Endodermal cell (in vitro differentiated cells): ENCODE results near the gene CREBL2. TPM values are rescaled to one million over a fixed set of nuclear protein-coding genes. Genes with fewer than 3 reads are reported as not detected.

Experiments used
- DNase-seq: peaks from one replicate; pipeline ENCODE4 v3.0.0-alpha.2; 2017
- H3K27ac ChIP-seq: 2 replicates; pipeline ENCODE4 v1.5.1; 2013; ENCODE audit warnings: mild to moderate bottlenecking, low read depth, low read length, moderate library complexity
- H3K27me3 ChIP-seq: 2 replicates; pipeline ENCODE4 v1.6.1; 2013; ENCODE audit warnings: mild to moderate bottlenecking, low read length, moderate library complexity; ENCODE audit not compliant: insufficient read depth, control insufficient read depth, poor library complexity, severe bottlenecking
- H3K36me3 ChIP-seq: 2 replicates; pipeline ENCODE4 v1.7.0; 2013; ENCODE audit warnings: mild to moderate bottlenecking, low read length, moderate library complexity; ENCODE audit not compliant: control insufficient read depth, insufficient read depth
- H3K4me1 ChIP-seq: one replicate; pipeline ENCODE4 v1.7.0; 2013; ENCODE audit warnings: low read length; ENCODE audit not compliant: control insufficient read depth, insufficient read depth
- H3K4me3 ChIP-seq: 2 replicates; pipeline ENCODE4 v1.5.1; 2013; ENCODE audit warnings: mild to moderate bottlenecking, low read length, moderate library complexity
- H3K9ac ChIP-seq: 2 replicates; pipeline ENCODE4 v1.6.1; 2013; ENCODE audit warnings: mild to moderate bottlenecking, low read length, moderate library complexity; ENCODE audit not compliant: poor library complexity, severe bottlenecking; ENCODE audit errors: extremely low read depth
- H3K9me3 ChIP-seq: 2 replicates; pipeline ENCODE4 v1.6.1; 2013; ENCODE audit warnings: mild to moderate bottlenecking, low read length, moderate library complexity; ENCODE audit not compliant: control insufficient read depth
- H3K27ac Mint-ChIP-seq: 2 replicates; pipeline ENCODE4 v1.8.0; 2020; ENCODE audit warnings: mixed read lengths
- H3K27me3 Mint-ChIP-seq: 2 replicates; pipeline ENCODE4 v1.8.0; 2021; ENCODE audit warnings: mild to moderate bottlenecking, mixed read lengths; ENCODE audit not compliant: insufficient read depth
- H3K36me3 Mint-ChIP-seq: 2 replicates; pipeline ENCODE4 v1.8.0; 2020; ENCODE audit warnings: low read depth, mixed read lengths
- H3K4me1 Mint-ChIP-seq: 2 replicates; pipeline ENCODE4 v1.8.0; 2020; ENCODE audit warnings: mixed read lengths
- H3K4me3 Mint-ChIP-seq: 2 replicates; pipeline ENCODE4 v1.8.0; 2020; ENCODE audit warnings: mild to moderate bottlenecking, moderate library complexity, mixed read lengths
- H3K9me3 Mint-ChIP-seq: 2 replicates; pipeline ENCODE4 v1.8.0; 2020; ENCODE audit warnings: mild to moderate bottlenecking, mixed read lengths
- WGBS, 2 experiments: methylation state at CpG; one replicate each; pipeline versions ENCODE4 v1.1.5 to v1.1.7; 2013; ENCODE audit warnings: missing lambda C conversion rate in 2 of 2, mixed read lengths in 1 of 2; ENCODE audit not compliant: insufficient coverage in 1 of 2, insufficient read length in 1 of 2; 5-methylcytosine and 5-hydroxymethylcytosine counted together
- total RNA-seq, 2 donors: library from RNA; stranded (reverse); fragmentation: NEBNext Ultra II Directional in 1 of 2; extraction: Animal tissue kit (Norgen Biotek cat#: 25700) in 1 of 2; gene quantifications; 2 replicates in 1 of 2; 3 replicates in 1 of 2; pipeline ENCODE4 v1.2.1, GENCODE V29; 2021
- TF ChIP-seq, protein P1 (sequence below): fragments of 200-600 bp; sonication (generic); conservative IDR thresholded peaks from 2 replicates; pipeline ENCODE4 v1.5.0; 2021; ENCODE audit warnings: antibody characterized with exemption, mild to moderate bottlenecking

Gene CREBL2
- total RNA-seq, 2 donors from 2014 or later = 27.2 to 46.9 TPM

DNA sequence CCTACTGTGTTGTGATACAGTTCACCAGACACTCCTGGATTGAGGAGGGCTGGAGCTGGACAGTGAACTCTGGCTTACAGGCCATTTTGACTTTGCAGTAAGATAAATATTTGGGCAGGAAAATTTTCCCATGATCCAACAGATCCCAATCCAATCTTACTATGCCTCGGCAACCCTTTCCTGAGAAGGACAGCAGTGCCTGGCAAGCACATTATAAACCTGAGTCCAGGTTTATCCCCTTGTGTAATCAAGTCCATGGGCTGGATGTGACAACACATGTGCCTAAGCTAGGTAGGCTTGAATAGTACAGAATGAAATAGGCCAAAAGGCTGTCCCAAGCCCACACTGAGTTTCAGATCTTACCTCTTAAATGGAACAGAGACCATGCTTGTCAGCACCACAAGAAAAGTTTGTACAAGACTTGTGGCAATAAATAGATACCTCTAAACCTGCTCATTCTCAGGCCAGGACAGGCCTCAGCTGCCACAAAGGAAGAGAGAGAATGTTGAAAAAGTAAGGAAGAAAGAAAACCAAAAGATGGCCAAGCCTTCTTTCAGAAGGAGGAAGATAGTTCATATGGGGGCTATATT, 34.9 kb downstream of the CREBL2 start:
- H3K9me3 Mint-ChIP-seq = peaks cover 60% of the 10 kb centered on the region
- H3K4me3 ChIP-seq = no peak overlapping the region
- no peak overlapping the region for H3K4me3 Mint-ChIP-seq
- peaks cover 59% of the 10 kb centered on the region for H3K9me3 ChIP-seq
- no peaks in the 10 kb centered on the region for H3K4me1 ChIP-seq
- H3K9ac ChIP-seq = no peak overlapping the region
- no peaks in the 10 kb centered on the region for H3K27me3 ChIP-seq
- H3K27me3 Mint-ChIP-seq = peaks cover 4% of the 10 kb centered on the region
- peaks cover 62% of the 10 kb centered on the region for H3K36me3 Mint-ChIP-seq
- TF ChIP-seq, protein P1, sequence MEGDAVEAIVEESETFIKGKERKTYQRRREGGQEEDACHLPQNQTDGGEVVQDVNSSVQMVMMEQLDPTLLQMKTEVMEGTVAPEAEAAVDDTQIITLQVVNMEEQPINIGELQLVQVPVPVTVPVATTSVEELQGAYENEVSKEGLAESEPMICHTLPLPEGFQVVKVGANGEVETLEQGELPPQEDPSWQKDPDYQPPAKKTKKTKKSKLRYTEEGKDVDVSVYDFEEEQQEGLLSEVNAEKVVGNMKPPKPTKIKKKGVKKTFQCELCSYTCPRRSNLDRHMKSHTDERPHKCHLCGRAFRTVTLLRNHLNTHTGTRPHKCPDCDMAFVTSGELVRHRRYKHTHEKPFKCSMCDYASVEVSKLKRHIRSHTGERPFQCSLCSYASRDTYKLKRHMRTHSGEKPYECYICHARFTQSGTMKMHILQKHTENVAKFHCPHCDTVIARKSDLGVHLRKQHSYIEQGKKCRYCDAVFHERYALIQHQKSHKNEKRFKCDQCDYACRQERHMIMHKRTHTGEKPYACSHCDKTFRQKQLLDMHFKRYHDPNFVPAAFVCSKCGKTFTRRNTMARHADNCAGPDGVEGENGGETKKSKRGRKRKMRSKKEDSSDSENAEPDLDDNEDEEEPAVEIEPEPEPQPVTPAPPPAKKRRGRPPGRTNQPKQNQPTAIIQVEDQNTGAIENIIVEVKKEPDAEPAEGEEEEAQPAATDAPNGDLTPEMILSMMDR = no peak
- no peaks in the 10 kb centered on the region for H3K4me1 Mint-ChIP-seq
- DNase-seq = no peak
- peaks cover 17% of the 10 kb centered on the region for H3K36me3 ChIP-seq
- H3K27ac Mint-ChIP-seq = no peak overlapping the region
- H3K27ac ChIP-seq = no peak overlapping the region
- WGBS, 2 experiments = 95 to 100% methylated on average over 1 of the region's 1 CpG

DNA sequence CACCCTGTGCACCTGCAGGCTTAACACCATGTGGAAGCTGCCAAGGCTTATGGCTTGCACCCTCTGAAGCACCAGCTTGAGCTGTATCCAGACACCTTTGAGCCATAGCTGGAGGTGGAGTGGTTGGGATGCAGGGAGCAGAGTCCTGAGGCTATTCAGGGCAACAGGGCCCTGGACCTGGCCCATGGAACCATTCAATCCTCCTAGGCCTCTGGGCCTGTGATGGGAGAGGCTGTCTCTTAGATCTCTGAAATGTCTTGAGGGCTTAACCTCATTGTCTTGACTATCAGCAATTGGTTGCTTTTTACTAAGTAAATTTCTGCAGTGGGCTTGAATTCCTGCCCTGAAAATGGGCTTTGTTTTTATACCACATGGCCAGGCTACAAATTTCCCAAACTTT, 36.6 kb downstream of the CREBL2 start:
- H3K9me3 ChIP-seq = peaks cover 62% of the 10 kb centered on the region
- no peaks in the 10 kb centered on the region for H3K4me1 ChIP-seq
- H3K36me3 ChIP-seq = peaks cover under 1% of the 10 kb centered on the region
- no peaks in the 10 kb centered on the region for H3K4me1 Mint-ChIP-seq
- TF ChIP-seq, protein P1 = no peak
- peak overlapping the region; percentile 15 for H3K4me3 ChIP-seq
- no peak overlapping the region for H3K4me3 Mint-ChIP-seq
- no peak for DNase-seq
- peaks cover 66% of the 10 kb centered on the region for H3K9me3 Mint-ChIP-seq
- peaks cover 47% of the 10 kb centered on the region for H3K36me3 Mint-ChIP-seq
- no peak overlapping the region for H3K27ac Mint-ChIP-seq
- no peaks in the 10 kb centered on the region for H3K27me3 ChIP-seq
- no peak overlapping the region for H3K27ac ChIP-seq
- H3K9ac ChIP-seq = no peak overlapping the region
- peaks cover 4% of the 10 kb centered on the region for H3K27me3 Mint-ChIP-seq

DNA sequence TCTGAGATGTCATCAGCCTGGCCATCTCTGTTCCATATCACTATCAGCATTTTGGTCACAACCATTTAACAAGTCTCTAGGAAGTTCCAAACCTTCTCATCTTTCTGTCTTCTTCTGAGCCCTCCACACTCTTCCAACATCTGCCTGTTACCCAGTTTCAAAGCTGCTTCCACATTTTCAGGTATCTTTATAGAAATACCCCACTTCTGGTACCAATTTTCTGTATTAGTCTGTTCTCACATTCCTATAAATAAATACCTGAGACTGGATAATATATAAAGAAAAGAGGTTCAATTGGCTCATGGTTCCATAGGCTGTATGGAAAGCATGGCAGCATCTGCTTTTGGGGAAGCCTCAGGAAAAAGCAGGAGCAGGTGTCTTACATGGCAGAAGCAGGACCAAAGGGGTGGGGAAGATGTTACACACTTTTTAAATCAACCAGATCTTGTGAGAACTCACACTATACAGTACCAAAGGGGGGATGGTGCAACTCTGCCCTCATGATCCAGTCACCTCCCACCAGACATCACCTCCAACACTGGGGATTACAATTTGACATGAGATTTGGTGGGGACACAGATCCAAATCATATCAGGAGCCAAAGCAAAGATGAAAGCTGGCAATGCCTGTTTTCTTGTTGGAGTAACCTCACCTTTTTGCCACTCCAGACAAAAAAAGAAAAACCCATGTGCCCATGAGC, 37.4 kb downstream of the CREBL2 start:
- no peaks in the 10 kb centered on the region for H3K4me1 ChIP-seq
- peaks cover 70% of the 10 kb centered on the region for H3K9me3 ChIP-seq
- Mint-ChIP-seq H3K4me3 (no peak overlapping the region), H3K9me3 (peaks cover 74% of the 10 kb centered on the region), H3K4me1 (no peaks in the 10 kb centered on the region), H3K27ac (no peak overlapping the region), H3K27me3 (peaks cover 9% of the 10 kb centered on the region), H3K36me3 (peaks cover 42% of the 10 kb centered on the region)
- peak overlapping the region; percentile 15 for H3K4me3 ChIP-seq
- H3K27ac ChIP-seq = no peak overlapping the region
- no peaks in the 10 kb centered on the region for H3K36me3 ChIP-seq
- no peaks in the 10 kb centered on the region for H3K27me3 ChIP-seq
- no peak overlapping the region for H3K9ac ChIP-seq
- TF ChIP-seq, protein P1 = no peak
- DNase-seq = no peak
